BLaER1 treated with 17β-estradiol and CSF1 and Interleukin-3, amounts not matched to agents 10 nM and 100 nM (cell line): ENCODE measurements around the gene LAMB2.

Experiments used
- H3K27ac ChIP-seq, 11 experiments: shearing (Covaris generic); formaldehyde crosslinking; 2 replicates each; pipeline ENCODE4 v1.8.1; 2022
- H3K27me3 ChIP-seq, 11 experiments: shearing (Covaris generic); formaldehyde crosslinking; 2 replicates each; pipeline ENCODE4 v1.8.1; 2022
- H3K36me3 ChIP-seq, 11 experiments: shearing (Covaris generic); formaldehyde crosslinking; 2 replicates each; pipeline ENCODE4 v1.8.1; 2022
- H3K4me1 ChIP-seq, 10 experiments: shearing (Covaris generic); formaldehyde crosslinking; 2 replicates each; pipeline ENCODE4 v1.8.1; 2022
- H3K4me2 ChIP-seq, 11 experiments: shearing (Covaris generic); formaldehyde crosslinking; 2 replicates each; pipeline ENCODE4 v1.8.1; 2022
- H3K4me3 ChIP-seq, 10 experiments: shearing (Covaris generic); formaldehyde crosslinking; 2 replicates each; pipeline ENCODE4 v1.8.1; 2022
- H3K9ac ChIP-seq, 11 experiments: shearing (Covaris generic); formaldehyde crosslinking; 2 replicates each; pipeline ENCODE4 v1.8.1; 2022
- H3K9me3 ChIP-seq, 11 experiments: shearing (Covaris generic); formaldehyde crosslinking; replicated peaks in 1 of 11; 2 replicates each; pipeline ENCODE4 v1.8.1; 2022
- H4K20me1 ChIP-seq, 11 experiments: shearing (Covaris generic); formaldehyde crosslinking; 2 replicates each; pipeline ENCODE4 v1.8.1; 2022
- Cebpa-rat ChIP-seq, 11 experiments: shearing (Covaris generic); IDR thresholded peaks; 2 replicates each; pipeline ENCODE4 v1.8.1; 2022

The LAMB2 gene

GRCh38 chr3:49093853-49094767 lies 38.7 kb downstream of the LAMB2 start, which contains the start of gene QRICH1:
TSS of gene QRICH1 (minus strand) at chr3:49094071. CDS start at chr3:49077017, 17,054 bp downstream.
- TF ChIP-seq Cebpa-rat (IDR thresholded peaks at IDR 0.05), result no peak

GRCh38 chr3:49092938-49093852 lies 39.7 kb downstream of the LAMB2 start:
- Histone ChIP-seq H3K27ac (peak overlapping the region; percentile 89 to 99 (median 96)), H3K4me2 (peak overlapping the region; percentile 77 to 92 (median 88)), H3K36me3 (peaks cover 36 to 68% (median 62%) of the 10 kb centered on the region in 11 experiments), H3K4me3 (peak overlapping the region; percentile 77 to 92 (median 85)), H3K27me3 (no peaks in the 10 kb centered on the region), H3K9me3 (no peaks in the 10 kb centered on the region), H3K9ac (peak overlapping the region; percentile 92 to 98 (median 98)), H4K20me1 (peaks cover 40 to 55% (median 52%) of the 10 kb centered on the region in 11 experiments; a peak in 20 of 22 replicates), H3K4me1 (peaks cover 25 to 42% (median 33%) of the 10 kb centered on the region in 10 experiments)
- TF ChIP-seq Cebpa-rat (IDR thresholded peaks at IDR 0.05), result no peak

More at GRCh38 chr3:49093853-49094767, 38.7 kb downstream of the LAMB2 start, which contains the start of gene QRICH1:
- peak within 1 kb of the TSS; percentile 92 to 98 (median 98) for H3K9ac ChIP-seq
- peak within 1 kb of the TSS; percentile 89 to 99 (median 96) for H3K27ac ChIP-seq
- peak within 1 kb of the TSS; percentile 77 to 96 (median 88) for H3K4me2 ChIP-seq
- H3K4me1 ChIP-seq, result peaks cover 25 to 42% (median 33%) of the 10 kb centered on the region in 10 experiments
- H3K27me3 ChIP-seq, result no peaks in the 10 kb centered on the region
- no peaks in the 10 kb centered on the region for H3K9me3 ChIP-seq
- H4K20me1 ChIP-seq, result peaks cover 30 to 55% (median 43%) of the 10 kb centered on the region in 11 experiments; a peak in 20 of 22 replicates
- peak within 1 kb of the TSS; percentile 77 to 92 (median 85) for H3K4me3 ChIP-seq
- H3K36me3 ChIP-seq, result peaks cover 39 to 68% (median 62%) of the 10 kb centered on the region in 11 experiments

- Histone ChIP-seq H3K27ac (no peak overlapping the region), H3K4me1 (no peaks in the 10 kb centered on the region), H3K4me3 (no peak overlapping the region), H3K27me3 (no peaks in the 10 kb centered on the region), H3K9ac (no peak overlapping the region), H3K4me2 (no peak overlapping the region), H4K20me1 (peaks cover 90 to 100% (median 99%) of the 10 kb centered on the region in 11 experiments; a peak in 21 of 22 replicates), H3K36me3 (peaks cover 52 to 99% (median 86%) of the 10 kb centered on the region in 11 experiments), H3K9me3 (no peaks in the 10 kb centered on the region)
- no peak for TF ChIP-seq Cebpa-rat (IDR thresholded peaks at IDR 0.05)
Observed at GRCh38 chr3:49081429-49081828, 51.4 kb downstream of the LAMB2 start.

- Histone ChIP-seq H3K9me3 (no peaks in the 10 kb centered on the region), H3K27ac (no peak overlapping the region), H3K9ac (no peak overlapping the region), H3K27me3 (no peaks in the 10 kb centered on the region), H3K36me3 (peaks cover 58 to 99% (median 86%) of the 10 kb centered on the region in 11 experiments), H3K4me1 (no peaks in the 10 kb centered on the region), H3K4me2 (no peak overlapping the region), H4K20me1 (peaks cover 86 to 100% (median 99%) of the 10 kb centered on the region in 11 experiments; a peak in 21 of 22 replicates), H3K4me3 (no peak overlapping the region)
- no peak for TF ChIP-seq Cebpa-rat (IDR thresholded peaks at IDR 0.05)
Observed at GRCh38 chr3:49079270-49079669, 53.6 kb downstream of the LAMB2 start.

- no peaks in the 10 kb centered on the region for H3K9me3 ChIP-seq
- H3K27ac ChIP-seq, result no peak overlapping the region
- peaks cover 83 to 100% (median 97%) of the 10 kb centered on the region in 11 experiments; a peak in 21 of 22 replicates for H4K20me1 ChIP-seq
- H3K4me2 ChIP-seq, result no peak overlapping the region
- no peak overlapping the region for H3K9ac ChIP-seq
- H3K4me3 ChIP-seq, result no peak overlapping the region
- H3K4me1 ChIP-seq, result no peaks in the 10 kb centered on the region
- no peaks in the 10 kb centered on the region for H3K27me3 ChIP-seq
- no peak for TF ChIP-seq Cebpa-rat (IDR thresholded peaks at IDR 0.05)
- H3K36me3 ChIP-seq, result peaks cover 80 to 99% (median 96%) of the 10 kb centered on the region in 11 experiments
Observed at GRCh38 chr3:49076646-49077045, 56.2 kb downstream of the LAMB2 start.

GRCh38 chr3:49076116-49076515 lies 56.7 kb downstream of the LAMB2 start:
- no peak for TF ChIP-seq Cebpa-rat (IDR thresholded peaks at IDR 0.05)
- Histone ChIP-seq H4K20me1 (peaks cover 82 to 100% (median 97%) of the 10 kb centered on the region in 11 experiments; a peak in 21 of 22 replicates), H3K4me3 (no peak overlapping the region), H3K9me3 (no peaks in the 10 kb centered on the region), H3K27ac (no peak overlapping the region), H3K9ac (no peak overlapping the region), H3K36me3 (peaks cover 85 to 100% (median 96%) of the 10 kb centered on the region in 11 experiments), H3K4me1 (no peaks in the 10 kb centered on the region), H3K4me2 (no peak overlapping the region), H3K27me3 (no peaks in the 10 kb centered on the region)
